HCT116 (cell line): ENCODE measurements around the gene VSTM2L. TPM values are rescaled to one million over a fixed set of nuclear protein-coding genes. Genes with fewer than 3 reads are reported as not detected.
A peak's percentile ranks its signal among the peaks of the same experiment; 100 is the strongest.

Source experiments
- ATAC-seq: fragments of 200-7000 bp; cut with Tn5 transposase; 2 replicates; pipeline ENCODE4 v1.9.1; 2020; ENCODE audit warnings: mild to moderate bottlenecking, moderate library complexity
- BruUV-seq: library from RNA; stranded (reverse); fragments of 400-500 nt; replicated peaks from 2 replicates; lab custom pipeline; 2021; lab: Mats Ljungman, UMichigan
- CTCF ChIA-PET: fragments of 300-600 bp; sonication (Branson Sonifier 250); formaldehyde crosslinking; loops from one replicate; lab custom pipeline; 2021; ENCODE audit warnings: antibody characterized with exemption; lab: Charles Lee
- POLR2A ChIA-PET: fragments of 300-600, 350-600 bp; sonication (Branson Sonifier 250); formaldehyde crosslinking; loops from one replicate; lab custom pipeline; 2021; ENCODE audit warnings: antibody characterized with exemption; lab: Charles Lee
- RAD21 ChIA-PET, 2 experiments: fragments of 300-600 bp; sonication (Branson Sonifier 250); formaldehyde crosslinking; loops; one replicate each; lab custom pipeline; 2023; ENCODE audit warnings: low total read pairs in 2 of 2; ENCODE audit not compliant: uncharacterized antibody in 2 of 2, unreplicated experiment in 2 of 2, low non-redundant PET in 1 of 2; lab: Charles Lee
- DNase-seq: peaks from one replicate; pipeline ENCODE4 v3.0.0-alpha.2; 2010; ENCODE audit warnings: low read depth, low spot score
- H2AFZ ChIP-seq: fragments of 200-600 bp; shearing (Covaris generic), sonication (generic); 2 replicates; pipeline ENCODE4 v1.6.1; 2017; ENCODE audit warnings: low read depth, mixed run types, mixed read lengths, antibody characterized with exemption, low read length; ENCODE audit not compliant: poor library complexity, severe bottlenecking
- H3K27ac ChIP-seq: 2 replicates; pipeline ENCODE4 v1.5.1; 2012; ENCODE audit warnings: low read depth, low read length
- H3K27me3 ChIP-seq: fragments of 200-600 bp; sonication (generic); 2 replicates; pipeline ENCODE4 v1.6.1; 2016; ENCODE audit warnings: mixed run types, low read length, mixed read lengths; ENCODE audit not compliant: insufficient read depth
- H3K36me3 ChIP-seq, 2 experiments: fragments of 200-500 bp in 1 of 2; fragments of 200-600 bp in 1 of 2; sonication (Bioruptor generic) in 1 of 2; sonication (generic) in 1 of 2; 2 replicates each; pipeline versions ENCODE4 v1.5.1 to v1.6.1; 2014 to 2016; ENCODE audit warnings: low read length in 2 of 2, inconsistent platforms in 1 of 2, mixed read lengths in 1 of 2, mixed run types in 1 of 2; ENCODE audit not compliant: insufficient read depth in 2 of 2, control insufficient read depth in 1 of 2
- H3K4me1 ChIP-seq, 2 experiments: fragments of 200-600 bp in 1 of 2; sonication (generic) in 1 of 2; 2 replicates each; pipeline versions ENCODE4 v1.5.1 to v1.6.1; 2012 to 2017; ENCODE audit warnings: low read length in 2 of 2, inconsistent platforms in 1 of 2, mild to moderate bottlenecking in 1 of 2, mixed read lengths in 1 of 2, mixed run types in 1 of 2, moderate library complexity in 1 of 2; ENCODE audit not compliant: insufficient read depth in 2 of 2, control insufficient read depth in 1 of 2
- H3K4me2 ChIP-seq: fragments of 200-600 bp; sonication (generic); 2 replicates; pipeline ENCODE4 v1.6.1; 2017; ENCODE audit warnings: mixed run types, low read length, mixed read lengths
- H3K4me3 ChIP-seq, 2 experiments: fragments of 200-600 bp in 1 of 2; sonication (generic) in 1 of 2; replicated peaks in 1 of 2; 2 replicates each; pipeline ENCODE4 v1.5.1; 2011 to 2016; ENCODE audit warnings: low read length in 2 of 2, control low read depth in 1 of 2, low read depth in 1 of 2, mild to moderate bottlenecking in 1 of 2, mixed read lengths in 1 of 2, mixed run types in 1 of 2
- H3K79me2 ChIP-seq: fragments of 200-600 bp; sonication (generic); 2 replicates; pipeline ENCODE4 v1.6.1; 2017; ENCODE audit warnings: mild to moderate bottlenecking, mixed run types, low read length, moderate library complexity, mixed read lengths; ENCODE audit not compliant: insufficient read depth
- H3K9ac ChIP-seq: fragments of 200-600 bp; sonication (generic); 2 replicates; pipeline ENCODE4 v1.6.1; 2016; ENCODE audit warnings: low read length, mixed read lengths
- H3K9me2 ChIP-seq: fragments of 200-600 bp; sonication (generic), shearing (Covaris generic); 2 replicates; pipeline ENCODE4 v1.6.1; 2017; ENCODE audit warnings: mixed run types, mild to moderate bottlenecking, moderate library complexity; ENCODE audit not compliant: insufficient read depth
- H3K9me3 ChIP-seq, 2 experiments: fragments of 200-500 bp in 1 of 2; fragments of 200-600 bp in 1 of 2; sonication (Bioruptor generic) in 1 of 2; sonication (generic) in 1 of 2; 2 replicates each; pipeline ENCODE4 v1.6.1; 2014 to 2017; ENCODE audit warnings: low read length in 2 of 2, mixed read lengths in 2 of 2, inconsistent platforms in 1 of 2, low read depth in 1 of 2, mild to moderate bottlenecking in 1 of 2, mixed run types in 1 of 2, moderate library complexity in 1 of 2; ENCODE audit not compliant: control insufficient read depth in 1 of 2, insufficient read depth in 1 of 2
- H4K20me1 ChIP-seq: fragments of 200-600 bp; sonication (generic), shearing (Covaris generic); 2 replicates; pipeline ENCODE4 v1.6.1; 2017; ENCODE audit warnings: mixed run types, mild to moderate bottlenecking, moderate library complexity; ENCODE audit not compliant: insufficient read depth
- JUND ChIP-seq: IDR thresholded peaks from 2 replicates; pipeline ENCODE4 v1.6.1; 2012
- RAD21 ChIP-seq: IDR thresholded peaks from 2 replicates; pipeline ENCODE4 v1.6.1; 2012; ENCODE audit warnings: low read depth, mild to moderate bottlenecking
- SIN3A ChIP-seq: IDR thresholded peaks from 2 replicates; pipeline ENCODE4 v1.6.1; 2012; ENCODE audit warnings: low read depth
- SRF ChIP-seq: IDR thresholded peaks from 2 replicates; pipeline ENCODE4 v1.6.1; 2012; ENCODE audit warnings: low read depth
- ZFX ChIP-seq: fragments of 450-650 bp; IDR thresholded peaks from 2 replicates; pipeline ENCODE4 v1.6.1; 2017
- intact Hi-C: fragments of 100-400 bp; cut with micrococcal nuclease; formaldehyde crosslinking; loops from 2 replicates; pipeline ENCODE4 v1.10.0; 2022
- total RNA-seq: library from RNA; stranded (reverse); gene quantifications from one replicate; pipeline ENCODE4 v1.2.1, GENCODE V29; 2021; ENCODE audit not compliant: unreplicated experiment
- TF ChIP-seq, protein P1 (sequence below), 3 experiments: fragments of 200-600 bp in 1 of 3; sonication (generic) in 1 of 3; IDR thresholded peaks in 2 of 3; conservative IDR thresholded peaks in 1 of 3; 2 replicates each; pipeline ENCODE4 v1.5.1; 2012 to 2017; ENCODE audit warnings: low read depth in 2 of 3, low read length in 2 of 3, antibody characterized with exemption in 1 of 3, borderline replicate concordance in 1 of 3, control low read depth in 1 of 3, mild to moderate bottlenecking in 1 of 3, mixed read lengths in 1 of 3, mixed run types in 1 of 3, moderate library complexity in 1 of 3; ENCODE audit not compliant: insufficient read depth in 1 of 3
- TF ChIP-seq, protein P2 (sequence below): IDR thresholded peaks from 2 replicates; pipeline ENCODE4 v1.6.1; 2012
- TF ChIP-seq, protein P3 (sequence below): IDR thresholded peaks from 2 replicates; pipeline ENCODE4 v1.6.1; 2012
- TF ChIP-seq, protein P4 (sequence below): IDR thresholded peaks from 2 replicates; pipeline ENCODE4 v1.6.1; 2012; ENCODE audit warnings: low read depth

Gene VSTM2L
- total RNA-seq, 1 experiment from 2014 or later: 0.69 TPM

DNA sequence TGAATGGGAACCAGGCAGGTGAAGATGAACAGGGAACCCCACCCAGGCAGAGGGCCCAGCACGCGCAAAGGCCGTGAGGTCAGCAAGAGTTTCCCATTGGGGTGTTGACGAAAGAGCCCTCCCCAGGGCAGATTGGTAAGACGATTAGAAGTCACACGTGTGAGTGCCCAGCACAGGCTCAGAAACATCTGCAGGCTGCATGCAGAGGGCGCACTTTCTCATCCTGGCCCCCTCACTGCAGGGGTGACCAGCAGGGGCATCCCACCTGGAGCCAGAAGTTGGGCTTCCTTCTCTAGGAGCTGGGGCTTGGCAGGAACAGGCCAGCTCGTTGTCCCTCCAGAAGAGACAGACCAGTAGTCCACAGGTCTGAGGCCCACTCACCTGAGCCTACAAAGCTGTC lies 38.4 kb downstream of the VSTM2L start:
- Histone ChIP-seq H3K27me3 (no peaks in the 10 kb centered on the region), H3K36me3 (no peaks in the 10 kb centered on the region), H3K4me3 (no peak overlapping the region), H3K79me2 (no peaks in the 10 kb centered on the region), H2AFZ (no peak overlapping the region), H3K4me2 (no peak overlapping the region), H3K27ac (no peak overlapping the region), H3K9me3 (no peaks in the 10 kb centered on the region), H3K4me1 (no peaks in the 10 kb centered on the region), H4K20me1 (no peaks in the 10 kb centered on the region), H3K9me2 (no peaks in the 10 kb centered on the region), H3K9ac (no peak overlapping the region)
- TF ChIP-seq SRF (no peak), RAD21 (peak; percentile 31; the same call in 1 of the 2 replicates)
- TF ChIP-seq, protein P1, sequence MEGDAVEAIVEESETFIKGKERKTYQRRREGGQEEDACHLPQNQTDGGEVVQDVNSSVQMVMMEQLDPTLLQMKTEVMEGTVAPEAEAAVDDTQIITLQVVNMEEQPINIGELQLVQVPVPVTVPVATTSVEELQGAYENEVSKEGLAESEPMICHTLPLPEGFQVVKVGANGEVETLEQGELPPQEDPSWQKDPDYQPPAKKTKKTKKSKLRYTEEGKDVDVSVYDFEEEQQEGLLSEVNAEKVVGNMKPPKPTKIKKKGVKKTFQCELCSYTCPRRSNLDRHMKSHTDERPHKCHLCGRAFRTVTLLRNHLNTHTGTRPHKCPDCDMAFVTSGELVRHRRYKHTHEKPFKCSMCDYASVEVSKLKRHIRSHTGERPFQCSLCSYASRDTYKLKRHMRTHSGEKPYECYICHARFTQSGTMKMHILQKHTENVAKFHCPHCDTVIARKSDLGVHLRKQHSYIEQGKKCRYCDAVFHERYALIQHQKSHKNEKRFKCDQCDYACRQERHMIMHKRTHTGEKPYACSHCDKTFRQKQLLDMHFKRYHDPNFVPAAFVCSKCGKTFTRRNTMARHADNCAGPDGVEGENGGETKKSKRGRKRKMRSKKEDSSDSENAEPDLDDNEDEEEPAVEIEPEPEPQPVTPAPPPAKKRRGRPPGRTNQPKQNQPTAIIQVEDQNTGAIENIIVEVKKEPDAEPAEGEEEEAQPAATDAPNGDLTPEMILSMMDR (IDR thresholded peaks at IDR 0.05 in 2 of 3, conservative IDR thresholded peaks at IDR 0.05 in 1 of 3; ENCODE audit: borderline replicate concordance in 1 of 3, insufficient read depth in 1 of 3, low read depth in 2 of 3, low read length in 2 of 3): peak; percentile 65 to 71 (median 66)
- DNase-seq (no peak), ATAC-seq (peak; percentile 89)
- ChIA-PET CTCF (interaction anchor here (0.7 kb wide), 1 partner anchor 45 kb away, joined by 3 read pairs; no protein-coding TSS in a partner anchor), RAD21 (no interaction called here), POLR2A (no interaction called here)
- no TSS peak for BruUV-seq
- intact Hi-C loops: no loop called here

DNA sequence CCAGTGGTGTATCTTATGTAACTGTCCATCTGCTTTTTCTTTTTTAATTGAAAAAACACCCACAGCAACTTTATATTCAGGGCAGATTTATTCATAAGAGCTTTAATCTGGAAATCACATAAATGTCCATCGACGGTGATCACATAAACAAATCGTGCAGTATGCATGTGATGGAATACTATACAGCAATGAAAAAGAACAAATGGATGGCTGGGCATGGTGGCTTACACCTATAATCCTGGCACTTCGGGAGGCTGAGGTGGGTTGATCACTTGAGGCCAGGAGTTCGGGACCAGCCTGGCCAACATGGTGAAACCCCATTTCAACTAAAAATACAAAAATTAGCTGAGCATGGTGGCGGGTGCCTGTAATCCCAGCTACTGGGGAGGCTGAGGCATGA lies 39.1 kb downstream of the VSTM2L start:
- Histone ChIP-seq H3K36me3 (no peaks in the 10 kb centered on the region), H4K20me1 (no peaks in the 10 kb centered on the region), H3K9ac (no peak overlapping the region), H3K27me3 (no peaks in the 10 kb centered on the region), H3K4me2 (no peak overlapping the region), H3K79me2 (no peaks in the 10 kb centered on the region), H3K4me3 (no peak overlapping the region), H3K9me3 (no peaks in the 10 kb centered on the region), H3K9me2 (no peaks in the 10 kb centered on the region), H3K27ac (no peak overlapping the region), H3K4me1 (no peaks in the 10 kb centered on the region), H2AFZ (no peak overlapping the region)
- ChIA-PET RAD21 (no interaction called here), POLR2A (no interaction called here), CTCF (interaction anchor here (0.7 kb wide), 1 partner anchor 44 kb away, joined by 3 read pairs; no protein-coding TSS in a partner anchor)
- ATAC-seq: no peak
- DNase-seq: no peak
- intact Hi-C loops: no loop called here
- no TSS peak for BruUV-seq
- TF ChIP-seq SIN3A (no peak), SRF (no peak), ZFX (no peak), JUND (no peak)
- TF ChIP-seq, protein P2, sequence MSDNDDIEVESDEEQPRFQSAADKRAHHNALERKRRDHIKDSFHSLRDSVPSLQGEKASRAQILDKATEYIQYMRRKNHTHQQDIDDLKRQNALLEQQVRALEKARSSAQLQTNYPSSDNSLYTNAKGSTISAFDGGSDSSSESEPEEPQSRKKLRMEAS: no peak
- TF ChIP-seq, protein P1 (IDR thresholded peaks at IDR 0.05 in 2 of 3, conservative IDR thresholded peaks at IDR 0.05 in 1 of 3; ENCODE audit: borderline replicate concordance in 1 of 3, insufficient read depth in 1 of 3, low read depth in 2 of 3, low read length in 2 of 3): no peak
- TF ChIP-seq, protein P3, sequence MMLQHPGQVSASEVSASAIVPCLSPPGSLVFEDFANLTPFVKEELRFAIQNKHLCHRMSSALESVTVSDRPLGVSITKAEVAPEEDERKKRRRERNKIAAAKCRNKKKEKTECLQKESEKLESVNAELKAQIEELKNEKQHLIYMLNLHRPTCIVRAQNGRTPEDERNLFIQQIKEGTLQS: no peak
- TF ChIP-seq, protein P4, sequence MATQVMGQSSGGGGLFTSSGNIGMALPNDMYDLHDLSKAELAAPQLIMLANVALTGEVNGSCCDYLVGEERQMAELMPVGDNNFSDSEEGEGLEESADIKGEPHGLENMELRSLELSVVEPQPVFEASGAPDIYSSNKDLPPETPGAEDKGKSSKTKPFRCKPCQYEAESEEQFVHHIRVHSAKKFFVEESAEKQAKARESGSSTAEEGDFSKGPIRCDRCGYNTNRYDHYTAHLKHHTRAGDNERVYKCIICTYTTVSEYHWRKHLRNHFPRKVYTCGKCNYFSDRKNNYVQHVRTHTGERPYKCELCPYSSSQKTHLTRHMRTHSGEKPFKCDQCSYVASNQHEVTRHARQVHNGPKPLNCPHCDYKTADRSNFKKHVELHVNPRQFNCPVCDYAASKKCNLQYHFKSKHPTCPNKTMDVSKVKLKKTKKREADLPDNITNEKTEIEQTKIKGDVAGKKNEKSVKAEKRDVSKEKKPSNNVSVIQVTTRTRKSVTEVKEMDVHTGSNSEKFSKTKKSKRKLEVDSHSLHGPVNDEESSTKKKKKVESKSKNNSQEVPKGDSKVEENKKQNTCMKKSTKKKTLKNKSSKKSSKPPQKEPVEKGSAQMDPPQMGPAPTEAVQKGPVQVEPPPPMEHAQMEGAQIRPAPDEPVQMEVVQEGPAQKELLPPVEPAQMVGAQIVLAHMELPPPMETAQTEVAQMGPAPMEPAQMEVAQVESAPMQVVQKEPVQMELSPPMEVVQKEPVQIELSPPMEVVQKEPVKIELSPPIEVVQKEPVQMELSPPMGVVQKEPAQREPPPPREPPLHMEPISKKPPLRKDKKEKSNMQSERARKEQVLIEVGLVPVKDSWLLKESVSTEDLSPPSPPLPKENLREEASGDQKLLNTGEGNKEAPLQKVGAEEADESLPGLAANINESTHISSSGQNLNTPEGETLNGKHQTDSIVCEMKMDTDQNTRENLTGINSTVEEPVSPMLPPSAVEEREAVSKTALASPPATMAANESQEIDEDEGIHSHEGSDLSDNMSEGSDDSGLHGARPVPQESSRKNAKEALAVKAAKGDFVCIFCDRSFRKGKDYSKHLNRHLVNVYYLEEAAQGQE: no peak
